Loucy (cell line): ENCODE measurements around the gene GLI1.
A peak's percentile ranks its signal among the peaks of the same experiment; 100 is the strongest.

Experiments used
- H2AFZ ChIP-seq: fragments of 200-600 bp; sonication (generic); 2 replicates; pipeline ENCODE4 v1.6.0; 2016; ENCODE audit warnings: antibody characterized with exemption, mild to moderate bottlenecking, low read length, moderate library complexity
- H3F3A ChIP-seq: fragments of 200-600 bp; 2 replicates; pipeline ENCODE4 v1.6.0; 2016; ENCODE audit warnings: antibody characterized with exemption, low read depth, mild to moderate bottlenecking
- H3K27me3 ChIP-seq: fragments of 200-600 bp; sonication (generic); 2 replicates; pipeline ENCODE4 v1.6.1; 2014; ENCODE audit warnings: low read length, mild to moderate bottlenecking; ENCODE audit not compliant: insufficient read depth, poor library complexity, severe bottlenecking
- H3K36me3 ChIP-seq: fragments of 200-600 bp; sonication (generic); 2 replicates; pipeline ENCODE4 v1.6.1; 2016; ENCODE audit warnings: low read length; ENCODE audit not compliant: insufficient read depth
- H3K4me1 ChIP-seq: fragments of 200-600 bp; sonication (generic); 2 replicates; pipeline ENCODE4 v1.5.1; 2014; ENCODE audit warnings: low read length, mild to moderate bottlenecking; ENCODE audit not compliant: insufficient read depth, poor library complexity, severe bottlenecking
- H3K4me2 ChIP-seq: fragments of 200-600 bp; sonication (generic); 2 replicates; pipeline ENCODE4 v1.6.0; 2014; ENCODE audit warnings: antibody characterized with exemption, low read length, low read depth, mild to moderate bottlenecking; ENCODE audit not compliant: poor library complexity, severe bottlenecking
- H3K4me3 ChIP-seq: fragments of 200-600 bp; sonication (generic); 2 replicates; pipeline ENCODE4 v1.5.1; 2014; ENCODE audit warnings: low read length, mild to moderate bottlenecking, mixed read lengths; ENCODE audit not compliant: poor library complexity, severe bottlenecking
- H3K79me2 ChIP-seq: fragments of 200-600 bp; sonication (generic); 2 replicates; pipeline ENCODE4 v1.6.1; 2014; ENCODE audit warnings: low read length; ENCODE audit not compliant: insufficient read depth
- H3K9ac ChIP-seq: fragments of 200-600 bp; sonication (generic); 2 replicates; pipeline ENCODE4 v1.6.0; 2014; ENCODE audit warnings: mild to moderate bottlenecking, low read depth, low read length, moderate library complexity; ENCODE audit not compliant: poor library complexity, severe bottlenecking
- H3K9me2 ChIP-seq: fragments of 200-600 bp; sonication (generic); replicated peaks from 2 replicates; pipeline ENCODE4 v1.6.1; 2016; ENCODE audit warnings: low read depth, low read length, mixed read lengths
- H3K9me3 ChIP-seq: fragments of 200-600 bp; sonication (generic); 2 replicates; pipeline ENCODE4 v1.6.1; 2014; ENCODE audit warnings: mild to moderate bottlenecking, antibody characterized with exemption, low read length, low read depth; ENCODE audit not compliant: insufficient read depth
- H4K20me1 ChIP-seq: fragments of 200-600 bp; sonication (generic); 2 replicates; pipeline ENCODE4 v1.6.0; 2014; ENCODE audit warnings: antibody characterized with exemption, low read length, mild to moderate bottlenecking; ENCODE audit not compliant: insufficient read depth, poor library complexity, severe bottlenecking
- CTCF ChIP-seq: fragments of 200-600 bp; sonication (generic); conservative IDR thresholded peaks from 2 replicates; pipeline ENCODE4 v1.5.1; 2014; ENCODE audit warnings: mild to moderate bottlenecking, antibody characterized with exemption, low read length
- EZH2phosphoT487 ChIP-seq: fragments of 200-600 bp; IDR thresholded peaks from 2 replicates; pipeline ENCODE4 v1.6.1; 2018; ENCODE audit warnings: antibody characterized with exemption, mild to moderate bottlenecking, moderate library complexity, borderline replicate concordance

Gene GLI1

GRCh38 chr12:57430112-57430930 is 29.3 kb upstream of the GLI1 start:
- peak overlapping the region; percentile 96 for H3K4me2 ChIP-seq
- H3K9me3 ChIP-seq: no peaks in the 10 kb centered on the region
- H3K27me3 ChIP-seq: no peaks in the 10 kb centered on the region
- H2AFZ ChIP-seq: peak overlapping the region; percentile 62; the same call in 1 of the 2 replicates
- H3K79me2 ChIP-seq: peaks cover 33% of the 10 kb centered on the region
- TF ChIP-seq CTCF: no peak
- no peak for TF ChIP-seq EZH2phosphoT487
- peaks cover 2% of the 10 kb centered on the region; the same call in 1 of the 2 replicates for H3F3A ChIP-seq
- H3K9ac ChIP-seq: peak overlapping the region; percentile 95
- no peaks in the 10 kb centered on the region for H3K9me2 ChIP-seq
- H3K36me3 ChIP-seq: no peaks in the 10 kb centered on the region
- H3K4me3 ChIP-seq: peak overlapping the region; percentile 84
- peaks cover 5% of the 10 kb centered on the region for H4K20me1 ChIP-seq
- peaks cover 34% of the 10 kb centered on the region for H3K4me1 ChIP-seq

GRCh38 chr12:57430931-57431566 is 28.5 kb upstream of the GLI1 start, which contains the start of gene R3HDM2:
Gene R3HDM2 (minus strand): TSS chr12:57431043. CDS start chr12:57310428, 120,615 bp downstream.
- peaks cover 5% of the 10 kb centered on the region for H4K20me1 ChIP-seq
- H3K4me2 ChIP-seq: peak within 1 kb of the TSS; percentile 98
- H3K9me3 ChIP-seq: no peaks in the 10 kb centered on the region
- H3K36me3 ChIP-seq: no peaks in the 10 kb centered on the region
- H3K9me2 ChIP-seq: no peaks in the 10 kb centered on the region
- peaks cover 33% of the 10 kb centered on the region for H3K79me2 ChIP-seq
- peak within 1 kb of the TSS; percentile 78 for H2AFZ ChIP-seq
- H3K9ac ChIP-seq: peak within 1 kb of the TSS; percentile 95
- peak within 1 kb of the TSS; percentile 84 for H3K4me3 ChIP-seq
- H3K4me1 ChIP-seq: peaks cover 39% of the 10 kb centered on the region
- TF ChIP-seq EZH2phosphoT487 (no peak), CTCF (no peak)
- H3K27me3 ChIP-seq: no peaks in the 10 kb centered on the region
- H3F3A ChIP-seq: peaks cover 2% of the 10 kb centered on the region; the same call in 1 of the 2 replicates

- Histone ChIP-seq H4K20me1 (peaks cover 5% of the 10 kb centered on the region), H3K9me3 (no peaks in the 10 kb centered on the region), H2AFZ (peak overlapping the region; percentile 78; the same call in 1 of the 2 replicates), H3K4me2 (peak overlapping the region; percentile 98), H3K36me3 (no peaks in the 10 kb centered on the region), H3K27me3 (no peaks in the 10 kb centered on the region), H3K4me3 (peak overlapping the region; percentile 84), H3K79me2 (peaks cover 31% of the 10 kb centered on the region), H3K4me1 (peaks cover 39% of the 10 kb centered on the region), H3K9ac (peak overlapping the region; percentile 95), H3F3A (peaks cover 2% of the 10 kb centered on the region; the same call in 1 of the 2 replicates), H3K9me2 (no peaks in the 10 kb centered on the region)
- no peak for TF ChIP-seq EZH2phosphoT487
- no peak for TF ChIP-seq CTCF
Observed at GRCh38 chr12:57431654-57432188, 27.9 kb upstream of the GLI1 start.
